GM10248 (cell line): ENCODE results near the gene NGDN.
"Not testable (repeated sequence)": the region's sequence is repeated elsewhere in the genome, so short reads cannot be mapped to it uniquely, and the experiment has no call there.

ENCODE experiments used
- CTCF ChIA-PET: fragments of 300-600 bp; sonication (Branson Sonifier 250); formaldehyde crosslinking; extraction: SDS; loops from one replicate; lab custom pipeline; 2021; ENCODE audit warnings: antibody characterized with exemption; lab: Yijun Ruan, JAX
- POLR2A ChIA-PET: fragments of 350-650 bp; sonication (Branson Sonifier 250); formaldehyde crosslinking; extraction: SDS; loops from one replicate; lab custom pipeline; 2020; ENCODE audit warnings: antibody characterized with exemption; lab: Yijun Ruan, JAX
- DNase-seq: peaks from one replicate; pipeline ENCODE4 v3.0.0; 2012; ENCODE audit errors: extremely low spot score
- TF ChIP-seq, protein P1 (sequence below): IDR thresholded peaks from 2 replicates; pipeline ENCODE4 v1.5.1; 2012; ENCODE audit warnings: mild to moderate bottlenecking, low read depth; ENCODE audit errors: extremely low read depth, missing control alignments, control extremely low read depth

NGDN gene

DNA sequence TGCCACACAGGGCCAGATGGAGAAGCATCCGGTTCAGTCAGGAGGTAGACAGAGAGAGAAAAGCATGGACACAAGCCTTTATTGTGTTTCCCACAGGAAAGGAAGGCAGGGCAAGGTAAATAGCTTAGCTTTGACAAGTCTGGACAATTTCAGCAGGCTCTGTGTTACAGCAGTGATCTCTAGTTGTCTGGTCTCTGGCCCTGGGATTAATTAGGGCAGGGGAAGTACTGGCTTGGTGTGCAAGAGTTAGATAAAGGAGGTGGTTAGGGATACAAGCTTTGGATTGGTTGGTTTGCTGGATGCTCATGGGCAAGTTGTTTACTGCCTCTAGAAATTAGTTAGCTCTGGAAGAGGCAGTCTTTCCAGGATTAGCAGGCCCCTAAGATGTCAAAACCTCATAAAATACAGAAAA lies 15.1 kb upstream of the NGDN start:
- DNase-seq, result no peak
- ChIA-PET CTCF (interaction anchor here (0.9 to 1.3 kb wide), 4 partner anchors 10 to 128 kb away, joined by 3 read pairs; no protein-coding TSS in a partner anchor), POLR2A (no interaction called here)
- TF ChIP-seq, protein P1, sequence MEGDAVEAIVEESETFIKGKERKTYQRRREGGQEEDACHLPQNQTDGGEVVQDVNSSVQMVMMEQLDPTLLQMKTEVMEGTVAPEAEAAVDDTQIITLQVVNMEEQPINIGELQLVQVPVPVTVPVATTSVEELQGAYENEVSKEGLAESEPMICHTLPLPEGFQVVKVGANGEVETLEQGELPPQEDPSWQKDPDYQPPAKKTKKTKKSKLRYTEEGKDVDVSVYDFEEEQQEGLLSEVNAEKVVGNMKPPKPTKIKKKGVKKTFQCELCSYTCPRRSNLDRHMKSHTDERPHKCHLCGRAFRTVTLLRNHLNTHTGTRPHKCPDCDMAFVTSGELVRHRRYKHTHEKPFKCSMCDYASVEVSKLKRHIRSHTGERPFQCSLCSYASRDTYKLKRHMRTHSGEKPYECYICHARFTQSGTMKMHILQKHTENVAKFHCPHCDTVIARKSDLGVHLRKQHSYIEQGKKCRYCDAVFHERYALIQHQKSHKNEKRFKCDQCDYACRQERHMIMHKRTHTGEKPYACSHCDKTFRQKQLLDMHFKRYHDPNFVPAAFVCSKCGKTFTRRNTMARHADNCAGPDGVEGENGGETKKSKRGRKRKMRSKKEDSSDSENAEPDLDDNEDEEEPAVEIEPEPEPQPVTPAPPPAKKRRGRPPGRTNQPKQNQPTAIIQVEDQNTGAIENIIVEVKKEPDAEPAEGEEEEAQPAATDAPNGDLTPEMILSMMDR, result no peak

DNA sequence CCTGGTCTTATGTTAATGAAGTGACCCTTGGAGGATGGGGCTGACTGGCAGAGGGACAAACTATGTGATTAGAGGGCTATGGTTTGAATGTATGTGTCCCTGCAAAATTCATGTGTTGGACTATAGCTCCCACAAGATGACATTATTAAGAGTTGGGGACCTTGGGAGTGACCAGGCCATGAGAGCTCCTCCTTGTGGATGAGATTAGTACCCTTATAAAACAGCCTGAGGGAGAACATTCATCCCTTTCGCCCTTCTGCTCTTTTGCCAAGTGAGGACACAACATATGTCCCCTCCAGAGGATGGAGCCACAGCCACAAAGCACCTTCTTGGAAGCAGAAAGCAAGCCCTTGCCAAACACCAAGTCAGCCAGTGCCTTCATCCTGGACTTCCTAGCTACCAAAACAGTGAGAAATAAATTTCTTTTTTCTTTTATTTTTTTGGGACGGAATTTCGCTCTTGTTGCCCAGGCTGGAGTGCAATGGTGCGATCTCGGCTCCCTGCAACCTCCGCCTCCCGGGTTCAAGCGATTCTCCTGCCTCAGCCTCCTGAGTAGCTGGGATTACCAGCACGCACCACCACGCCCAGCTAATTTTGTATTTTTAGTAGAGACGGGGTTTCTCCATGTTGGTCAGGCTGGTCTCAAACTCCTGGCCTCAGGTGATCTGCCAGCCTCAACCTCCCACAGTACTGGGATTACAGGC lies 12.5 kb upstream of the NGDN start:
- CTCF ChIA-PET, result interaction anchor here (0.6 to 1.6 kb wide), 5 partner anchors 10 to 336 kb away, joined by 3 to 5 read pairs (median 4); no protein-coding TSS in a partner anchor
- POLR2A ChIA-PET, DNase-seq: not testable (repeated sequence)

DNA sequence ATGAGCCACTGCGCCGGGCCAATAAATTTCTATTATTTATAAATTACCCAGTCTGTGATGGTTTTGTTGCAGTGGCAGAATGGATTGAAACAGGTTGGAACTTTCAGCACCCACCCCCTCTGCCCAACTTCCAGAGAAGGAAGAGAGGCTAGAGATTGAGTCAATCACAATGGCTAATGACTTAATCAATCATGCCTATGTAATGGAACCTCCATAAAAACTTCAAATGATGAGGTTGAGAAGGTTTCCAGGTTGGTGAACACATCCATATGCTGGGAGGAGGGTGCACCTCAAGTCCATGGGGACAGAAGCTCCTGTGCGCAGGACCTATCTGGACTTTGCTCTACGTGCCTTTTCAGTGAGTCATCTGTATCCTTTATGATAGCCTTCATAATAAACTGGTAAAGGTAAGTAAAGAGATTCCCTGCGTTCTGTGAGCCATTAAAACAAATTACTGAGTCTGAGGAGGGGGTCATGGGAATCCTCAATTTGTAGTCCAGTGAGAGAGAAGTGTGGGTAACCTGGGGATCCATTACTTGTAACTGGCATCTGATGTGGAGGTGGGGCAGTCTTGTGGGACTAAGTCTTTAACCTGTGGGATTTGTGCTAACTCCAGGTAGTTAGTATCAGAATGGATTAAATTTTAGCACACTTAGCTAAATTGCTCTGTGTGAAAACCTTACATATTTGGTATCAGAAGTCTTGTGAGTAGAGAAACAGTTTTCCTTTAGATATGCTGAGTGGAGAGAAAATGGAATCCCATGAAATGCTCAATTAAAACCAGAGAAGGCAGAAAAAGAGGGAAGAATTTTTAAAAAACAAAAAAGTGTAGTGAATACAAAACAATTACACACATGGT lies 11.7 kb upstream of the NGDN start:
- ChIA-PET CTCF (interaction anchor here (0.9 to 1.6 kb wide), 4 partner anchors 9 to 336 kb away, joined by 3 to 5 read pairs (median 4); no protein-coding TSS in a partner anchor), POLR2A (no interaction called here)
- TF ChIP-seq, protein P1, result no peak
- DNase-seq, result no peak

DNA sequence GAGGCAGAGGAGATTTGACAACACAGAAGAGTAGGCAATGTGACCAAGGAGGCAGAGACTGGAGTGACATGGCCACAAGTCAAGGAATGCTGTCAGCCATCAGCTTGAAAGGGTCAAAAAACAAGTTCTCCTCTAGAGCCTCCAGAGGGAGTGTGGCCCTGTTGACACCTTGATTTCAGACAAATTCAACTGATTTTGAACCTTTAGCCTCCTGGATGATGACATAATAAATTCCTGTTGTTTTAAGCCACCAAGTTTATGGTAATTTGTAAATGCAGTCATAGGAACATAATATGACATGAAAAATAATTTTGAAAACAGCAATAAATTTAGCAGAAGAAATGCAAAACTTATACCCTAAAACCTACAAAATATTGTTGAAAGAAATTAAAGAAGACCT lies 8.5 kb upstream of the NGDN start:
- ChIA-PET POLR2A (no interaction called here), CTCF (interaction anchor here (0.6 kb wide), 1 partner anchor 93 kb away, joined by 3 read pairs; no protein-coding TSS in a partner anchor)
- no peak for DNase-seq
- TF ChIP-seq, protein P1, result no peak

DNA sequence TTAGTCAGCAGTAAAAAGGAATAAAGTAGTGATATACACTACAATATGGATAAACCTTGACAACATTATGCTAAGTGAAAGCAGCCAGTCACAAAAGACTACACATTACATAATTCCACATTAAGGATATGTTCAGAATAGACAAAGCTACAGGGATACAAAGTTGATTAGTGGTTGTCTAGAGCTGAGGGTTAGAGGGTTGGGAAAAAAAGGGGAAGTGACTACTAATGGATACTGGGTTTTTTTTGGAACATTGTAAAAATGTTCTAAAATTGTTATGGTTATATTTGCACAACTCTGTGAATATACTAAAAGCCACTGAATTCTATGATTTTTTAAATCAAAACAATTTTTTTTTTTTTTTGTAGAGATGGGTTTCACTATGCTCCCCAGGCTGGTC lies 4.8 kb upstream of the NGDN start:
- TF ChIP-seq, protein P1, result no peak
- POLR2A ChIA-PET, result no interaction called here
- DNase-seq, result no peak
- CTCF ChIA-PET, result interaction anchor here (0.9 to 4.2 kb wide), 3 partner anchors 10 to 95 kb away, joined by 3 to 23 read pairs (median 3); no protein-coding TSS in a partner anchor

DNA sequence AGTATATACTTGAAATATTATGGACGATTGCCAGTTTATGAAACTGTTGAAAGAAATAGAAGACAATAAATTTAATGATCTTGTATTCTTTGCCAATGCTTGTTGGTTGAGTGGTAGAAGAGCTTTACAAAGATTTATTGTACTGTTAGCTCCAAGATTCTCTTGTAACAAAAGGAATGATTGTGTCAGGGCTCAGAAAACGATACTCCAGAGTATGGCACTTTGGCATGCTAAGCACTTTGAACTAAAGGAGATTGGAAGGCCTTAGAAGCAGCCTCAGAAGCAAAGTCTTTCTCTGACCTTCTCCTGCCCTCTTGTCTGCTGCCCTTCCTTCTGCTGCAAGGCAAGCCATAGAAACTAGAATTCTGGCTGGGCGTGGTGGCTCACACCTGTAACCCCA lies 4.2 kb upstream of the NGDN start:
- ChIA-PET POLR2A (no interaction called here), CTCF (interaction anchor here (0.9 to 4.2 kb wide), 3 partner anchors 10 to 94 kb away, joined by 3 to 23 read pairs (median 3); no protein-coding TSS in a partner anchor)
- TF ChIP-seq, protein P1, result no peak
- DNase-seq, result no peak
